WTC11 (cell line): ENCODE data around the gene CYB5A. TPM values are rescaled to one million over a fixed set of nuclear protein-coding genes. Genes with fewer than 3 reads are reported as not detected.

Experiments
- ATAC-seq: fragments of 200-7000 bp; cut with Tn5 transposase; 2 replicates; pipeline ENCODE4 v1.10.0; 2021; ENCODE audit warnings: mild to moderate bottlenecking, moderate library complexity
- CTCF ChIA-PET: fragments of 300-600 bp; sonication (Branson Sonifier 250); formaldehyde crosslinking; loops from one replicate; lab custom pipeline; 2021; ENCODE audit warnings: antibody characterized with exemption; lab: Charles Lee
- POLR2A ChIA-PET: fragments of 350-600 bp; sonication (Branson Sonifier 250); formaldehyde crosslinking; loops from one replicate; lab custom pipeline; 2021; ENCODE audit warnings: antibody characterized with exemption; lab: Charles Lee
- DNase-seq: peaks from one replicate; pipeline ENCODE4 v3.0.0; 2021; ENCODE audit warnings: low spot score
- H3K27ac Mint-ChIP-seq: 2 replicates; pipeline ENCODE4 v1.8.0; 2021; ENCODE audit warnings: mixed read lengths
- H3K27me3 Mint-ChIP-seq: 2 replicates; pipeline ENCODE4 v1.8.0; 2021; ENCODE audit warnings: low read depth, mild to moderate bottlenecking, moderate library complexity, mixed read lengths
- H3K36me3 Mint-ChIP-seq: 2 replicates; pipeline ENCODE4 v1.8.0; 2021; ENCODE audit warnings: mixed read lengths
- H3K4me1 Mint-ChIP-seq: 2 replicates; pipeline ENCODE4 v1.8.0; 2022; ENCODE audit warnings: mixed read lengths
- H3K4me3 Mint-ChIP-seq: 2 replicates; pipeline ENCODE4 v1.8.0; 2021; ENCODE audit warnings: mild to moderate bottlenecking, moderate library complexity, mixed read lengths
- H3K9me3 Mint-ChIP-seq: 2 replicates; pipeline ENCODE4 v1.8.0; 2021; ENCODE audit warnings: mixed read lengths
- CREB1 ChIP-seq: sonication (generic); formaldehyde crosslinking; IDR thresholded peaks from 2 replicates; pipeline ENCODE4 v1.8.0; 2023; ENCODE audit warnings: mild to moderate bottlenecking, missing genetic modification reagents
- E2F4 ChIP-seq: sonication (generic); formaldehyde crosslinking; IDR thresholded peaks from 2 replicates; pipeline ENCODE4 v1.8.1; 2022; ENCODE audit warnings: low read depth, mild to moderate bottlenecking, moderate library complexity, missing genetic modification reagents, borderline replicate concordance
- FOXK1 ChIP-seq: sonication (generic); formaldehyde crosslinking; IDR thresholded peaks from 2 replicates; pipeline ENCODE4 v1.8.0; 2022; ENCODE audit warnings: mild to moderate bottlenecking, moderate library complexity, missing genetic modification reagents
- FOXP4 ChIP-seq: sonication (generic); formaldehyde crosslinking; IDR thresholded peaks from 2 replicates; pipeline ENCODE4 v1.8.0; 2022; ENCODE audit warnings: mild to moderate bottlenecking, missing genetic modification reagents
- HMGA2 ChIP-seq: fragments of 250-450 bp; sonication (Bioruptor Pico); IDR thresholded peaks from 2 replicates; pipeline ENCODE4 v1.4.0; 2021; ENCODE audit warnings: mild to moderate bottlenecking, moderate library complexity
- JAZF1 ChIP-seq: fragments of 250-450 bp; sonication (Bioruptor Pico); IDR thresholded peaks from 2 replicates; pipeline ENCODE4 v1.9.0; 2021; ENCODE audit warnings: moderate library complexity, mild to moderate bottlenecking, inconsistent platforms
- JUN ChIP-seq: sonication (generic); formaldehyde crosslinking; IDR thresholded peaks from 2 replicates; pipeline ENCODE4 v1.8.0; 2023; ENCODE audit warnings: mild to moderate bottlenecking, missing genetic modification reagents
- MYBL2 ChIP-seq: sonication (generic); formaldehyde crosslinking; IDR thresholded peaks from 2 replicates; pipeline ENCODE4 v1.8.1; 2023; ENCODE audit warnings: mild to moderate bottlenecking, moderate library complexity, missing genetic modification reagents
- NR1H2 ChIP-seq: sonication (generic); formaldehyde crosslinking; IDR thresholded peaks from 2 replicates; pipeline ENCODE4 v1.9.0; 2021; ENCODE audit warnings: mild to moderate bottlenecking, moderate library complexity, missing genetic modification reagents
- NR2C2 ChIP-seq: sonication (generic); formaldehyde crosslinking; IDR thresholded peaks from 2 replicates; pipeline ENCODE4 v1.8.0; 2022; ENCODE audit warnings: mild to moderate bottlenecking, missing genetic modification reagents
- NR3C1 ChIP-seq: sonication (generic); formaldehyde crosslinking; conservative IDR thresholded peaks from 2 replicates; pipeline ENCODE4 v1.8.1; 2023; ENCODE audit warnings: low read depth, mild to moderate bottlenecking, missing genetic modification reagents
- ZMAT4 ChIP-seq: fragments of 250-450 bp; sonication (Bioruptor Pico); IDR thresholded peaks from 2 replicates; pipeline ENCODE4 v1.9.0; 2021; ENCODE audit warnings: mild to moderate bottlenecking
- ZNF219 ChIP-seq: sonication (generic); formaldehyde crosslinking; IDR thresholded peaks from 2 replicates; pipeline ENCODE4 v1.8.0; 2023; ENCODE audit warnings: missing genetic modification reagents, mild to moderate bottlenecking, borderline replicate concordance
- ZNF317 ChIP-seq: sonication (generic); formaldehyde crosslinking; IDR thresholded peaks from 2 replicates; pipeline ENCODE4 v1.8.1; 2023; ENCODE audit warnings: low read depth, mild to moderate bottlenecking, moderate library complexity, missing genetic modification reagents, borderline replicate concordance
- total RNA-seq: library from RNA; stranded (reverse); gene quantifications from 3 replicates; pipeline ENCODE4 v1.2.3, GENCODE V29; 2021
- TF ChIP-seq, protein P1 (sequence below): sonication (generic); formaldehyde crosslinking; IDR thresholded peaks from 2 replicates; pipeline ENCODE4 v1.8.1; 2023; ENCODE audit warnings: mild to moderate bottlenecking, missing genetic modification reagents, borderline replicate concordance
- TF ChIP-seq, protein P2 (sequence below): sonication (generic); formaldehyde crosslinking; IDR thresholded peaks from 2 replicates; pipeline ENCODE4 v1.8.0; 2023; ENCODE audit warnings: mild to moderate bottlenecking, missing genetic modification reagents
- TF ChIP-seq, protein P3 (sequence below): sonication (generic); formaldehyde crosslinking; IDR thresholded peaks from 2 replicates; pipeline ENCODE4 v1.8.1; 2022; ENCODE audit warnings: missing genetic modification reagents, borderline replicate concordance

The CYB5A gene
- total RNA-seq, 1 experiment from 2014 or later = 127 TPM

- TF ChIP-seq, protein P1, sequence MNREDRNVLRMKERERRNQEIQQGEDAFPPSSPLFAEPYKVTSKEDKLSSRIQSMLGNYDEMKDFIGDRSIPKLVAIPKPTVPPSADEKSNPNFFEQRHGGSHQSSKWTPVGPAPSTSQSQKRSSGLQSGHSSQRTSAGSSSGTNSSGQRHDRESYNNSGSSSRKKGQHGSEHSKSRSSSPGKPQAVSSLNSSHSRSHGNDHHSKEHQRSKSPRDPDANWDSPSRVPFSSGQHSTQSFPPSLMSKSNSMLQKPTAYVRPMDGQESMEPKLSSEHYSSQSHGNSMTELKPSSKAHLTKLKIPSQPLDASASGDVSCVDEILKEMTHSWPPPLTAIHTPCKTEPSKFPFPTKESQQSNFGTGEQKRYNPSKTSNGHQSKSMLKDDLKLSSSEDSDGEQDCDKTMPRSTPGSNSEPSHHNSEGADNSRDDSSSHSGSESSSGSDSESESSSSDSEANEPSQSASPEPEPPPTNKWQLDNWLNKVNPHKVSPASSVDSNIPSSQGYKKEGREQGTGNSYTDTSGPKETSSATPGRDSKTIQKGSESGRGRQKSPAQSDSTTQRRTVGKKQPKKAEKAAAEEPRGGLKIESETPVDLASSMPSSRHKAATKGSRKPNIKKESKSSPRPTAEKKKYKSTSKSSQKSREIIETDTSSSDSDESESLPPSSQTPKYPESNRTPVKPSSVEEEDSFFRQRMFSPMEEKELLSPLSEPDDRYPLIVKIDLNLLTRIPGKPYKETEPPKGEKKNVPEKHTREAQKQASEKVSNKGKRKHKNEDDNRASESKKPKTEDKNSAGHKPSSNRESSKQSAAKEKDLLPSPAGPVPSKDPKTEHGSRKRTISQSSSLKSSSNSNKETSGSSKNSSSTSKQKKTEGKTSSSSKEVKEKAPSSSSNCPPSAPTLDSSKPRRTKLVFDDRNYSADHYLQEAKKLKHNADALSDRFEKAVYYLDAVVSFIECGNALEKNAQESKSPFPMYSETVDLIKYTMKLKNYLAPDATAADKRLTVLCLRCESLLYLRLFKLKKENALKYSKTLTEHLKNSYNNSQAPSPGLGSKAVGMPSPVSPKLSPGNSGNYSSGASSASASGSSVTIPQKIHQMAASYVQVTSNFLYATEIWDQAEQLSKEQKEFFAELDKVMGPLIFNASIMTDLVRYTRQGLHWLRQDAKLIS (CRISPR knock-in tag) = no peak
- TF ChIP-seq NR1H2 (CRISPR knock-in tag) (no peak), NR3C1 (CRISPR knock-in tag) (no peak), JAZF1 (CRISPR knock-in tag) (no peak), MYBL2 (CRISPR knock-in tag) (no peak), JUN (CRISPR knock-in tag) (no peak), FOXK1 (CRISPR knock-in tag) (no peak)
Observed at GRCh38 chr18:74228312-74228711, 63.5 kb downstream of the CYB5A start (continued).

GRCh38 chr18:74226666-74227065 lies 65.1 kb downstream of the CYB5A start:
- no peak for TF ChIP-seq NR2C2
- TF ChIP-seq, protein P2, sequence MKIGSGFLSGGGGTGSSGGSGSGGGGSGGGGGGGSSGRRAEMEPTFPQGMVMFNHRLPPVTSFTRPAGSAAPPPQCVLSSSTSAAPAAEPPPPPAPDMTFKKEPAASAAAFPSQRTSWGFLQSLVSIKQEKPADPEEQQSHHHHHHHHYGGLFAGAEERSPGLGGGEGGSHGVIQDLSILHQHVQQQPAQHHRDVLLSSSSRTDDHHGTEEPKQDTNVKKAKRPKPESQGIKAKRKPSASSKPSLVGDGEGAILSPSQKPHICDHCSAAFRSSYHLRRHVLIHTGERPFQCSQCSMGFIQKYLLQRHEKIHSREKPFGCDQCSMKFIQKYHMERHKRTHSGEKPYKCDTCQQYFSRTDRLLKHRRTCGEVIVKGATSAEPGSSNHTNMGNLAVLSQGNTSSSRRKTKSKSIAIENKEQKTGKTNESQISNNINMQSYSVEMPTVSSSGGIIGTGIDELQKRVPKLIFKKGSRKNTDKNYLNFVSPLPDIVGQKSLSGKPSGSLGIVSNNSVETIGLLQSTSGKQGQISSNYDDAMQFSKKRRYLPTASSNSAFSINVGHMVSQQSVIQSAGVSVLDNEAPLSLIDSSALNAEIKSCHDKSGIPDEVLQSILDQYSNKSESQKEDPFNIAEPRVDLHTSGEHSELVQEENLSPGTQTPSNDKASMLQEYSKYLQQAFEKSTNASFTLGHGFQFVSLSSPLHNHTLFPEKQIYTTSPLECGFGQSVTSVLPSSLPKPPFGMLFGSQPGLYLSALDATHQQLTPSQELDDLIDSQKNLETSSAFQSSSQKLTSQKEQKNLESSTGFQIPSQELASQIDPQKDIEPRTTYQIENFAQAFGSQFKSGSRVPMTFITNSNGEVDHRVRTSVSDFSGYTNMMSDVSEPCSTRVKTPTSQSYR = no peak
- no peak for TF ChIP-seq JUN (CRISPR knock-in tag)
- no peak for TF ChIP-seq HMGA2 (CRISPR knock-in tag)
- TF ChIP-seq, protein P3, sequence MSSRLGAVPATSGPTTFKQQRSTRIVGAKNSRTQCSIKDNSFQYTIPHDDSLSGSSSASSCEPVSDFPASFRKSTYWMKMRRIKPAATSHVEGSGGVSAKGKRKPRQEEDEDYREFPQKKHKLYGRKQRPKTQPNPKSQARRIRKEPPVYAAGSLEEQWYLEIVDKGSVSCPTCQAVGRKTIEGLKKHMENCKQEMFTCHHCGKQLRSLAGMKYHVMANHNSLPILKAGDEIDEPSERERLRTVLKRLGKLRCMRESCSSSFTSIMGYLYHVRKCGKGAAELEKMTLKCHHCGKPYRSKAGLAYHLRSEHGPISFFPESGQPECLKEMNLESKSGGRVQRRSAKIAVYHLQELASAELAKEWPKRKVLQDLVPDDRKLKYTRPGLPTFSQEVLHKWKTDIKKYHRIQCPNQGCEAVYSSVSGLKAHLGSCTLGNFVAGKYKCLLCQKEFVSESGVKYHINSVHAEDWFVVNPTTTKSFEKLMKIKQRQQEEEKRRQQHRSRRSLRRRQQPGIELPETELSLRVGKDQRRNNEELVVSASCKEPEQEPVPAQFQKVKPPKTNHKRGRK = no peak
- TF ChIP-seq E2F4 = no peak
- no peak for TF ChIP-seq CREB1 (CRISPR knock-in tag)
- TF ChIP-seq FOXP4 = no peak
- no peak for TF ChIP-seq ZMAT4 (CRISPR knock-in tag)
- no peak for TF ChIP-seq ZNF317 (CRISPR knock-in tag)
- TF ChIP-seq NR1H2 (CRISPR knock-in tag) = no peak
- TF ChIP-seq ZNF219 (CRISPR knock-in tag) = no peak
- TF ChIP-seq FOXK1 (CRISPR knock-in tag) = no peak
- ChIA-PET CTCF (no interaction called here), POLR2A (no interaction called here)

More at GRCh38 chr18:74226666-74227065, 65.1 kb downstream of the CYB5A start:
- Mint-ChIP-seq H3K27ac (no peak overlapping the region), H3K4me1 (peaks cover 2% of the 10 kb centered on the region; the same call in 1 of the 2 replicates), H3K27me3 (no peaks in the 10 kb centered on the region), H3K9me3 (0 out of 2 replicates have a peak, but pooled peaks cover 3% of the 10 kb centered on the region), H3K4me3 (no peak overlapping the region), H3K36me3 (no peaks in the 10 kb centered on the region)
- DNase-seq (no peak), ATAC-seq (no peak)
